Measurements from ENCODE around the gene CD2.

Gene CD2

GRCh38 chr1:116772648-116773045 lies 18.4 kb downstream of the CD2 start:
- in situ Hi-C loops (cut with MboI; ENCODE audit: low sequenced_read_pairs), result no loop called here

- in situ Hi-C loops (cut with MboI; ENCODE audit: low sequenced_read_pairs), result no loop called here
Observed at GRCh38 chr1:116775116-116775752, 21.0 kb downstream of the CD2 start.

DNA sequence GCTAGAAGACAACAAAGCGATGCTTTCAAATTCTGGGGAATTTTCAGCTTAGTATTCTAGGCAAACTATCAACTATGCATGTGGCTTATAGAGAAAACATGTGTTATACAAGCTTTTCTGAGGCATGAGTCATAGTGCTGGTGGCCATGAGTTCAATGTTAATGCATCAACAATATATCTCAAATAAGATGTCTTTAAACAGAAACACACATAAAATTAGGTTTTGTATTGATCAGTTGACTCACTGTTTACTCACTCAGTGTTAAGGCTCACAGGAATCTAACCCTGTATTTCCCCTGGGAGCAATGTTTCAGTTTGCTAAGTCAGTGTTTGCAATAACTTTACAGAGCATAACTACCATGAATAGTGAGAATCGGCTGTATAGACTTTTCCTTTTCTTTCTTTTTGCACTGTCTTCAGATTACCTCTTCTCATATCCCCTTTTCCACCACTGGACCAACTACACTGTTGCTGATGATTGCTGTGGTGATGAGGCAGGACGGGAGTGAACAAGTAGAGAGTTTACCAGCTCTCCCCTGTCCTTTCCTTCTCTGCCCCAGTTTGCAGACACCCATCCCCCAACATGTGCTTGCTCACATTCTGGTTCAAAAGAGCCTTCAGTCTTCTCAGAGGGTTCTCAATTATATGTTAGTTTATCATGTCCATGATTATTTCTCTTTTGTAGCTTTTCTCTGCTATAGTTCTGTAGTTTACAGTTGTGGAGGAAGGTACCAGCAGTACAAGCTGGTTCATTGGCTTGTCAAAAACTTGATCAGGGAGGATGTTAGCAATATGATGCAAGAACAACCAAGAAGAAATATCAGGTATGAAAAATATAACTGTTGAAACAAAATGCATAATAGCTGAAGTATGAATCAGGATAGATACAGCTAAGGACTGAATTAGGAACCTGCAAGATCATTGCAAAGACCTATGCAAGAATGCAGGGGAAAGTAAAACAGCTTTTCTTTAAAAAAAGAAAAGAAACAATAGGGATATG lies 23.9 kb downstream of the CD2 start:
- in situ Hi-C loops (cut with MboI; ENCODE audit: low sequenced_read_pairs), result no loop called here

GRCh38 chr1:116781034-116781433 lies 26.8 kb downstream of the CD2 start:
- in situ Hi-C loops (cut with MboI; ENCODE audit: low sequenced_read_pairs), result no loop called here

GRCh38 chr1:116785006-116785405 lies 30.8 kb downstream of the CD2 start:
- in situ Hi-C loops (cut with MboI; ENCODE audit: low sequenced_read_pairs), result no loop called here

- in situ Hi-C loops (cut with MboI; ENCODE audit: low sequenced_read_pairs), result no loop called here
Observed at GRCh38 chr1:116786049-116786448, 31.8 kb downstream of the CD2 start.

DNA sequence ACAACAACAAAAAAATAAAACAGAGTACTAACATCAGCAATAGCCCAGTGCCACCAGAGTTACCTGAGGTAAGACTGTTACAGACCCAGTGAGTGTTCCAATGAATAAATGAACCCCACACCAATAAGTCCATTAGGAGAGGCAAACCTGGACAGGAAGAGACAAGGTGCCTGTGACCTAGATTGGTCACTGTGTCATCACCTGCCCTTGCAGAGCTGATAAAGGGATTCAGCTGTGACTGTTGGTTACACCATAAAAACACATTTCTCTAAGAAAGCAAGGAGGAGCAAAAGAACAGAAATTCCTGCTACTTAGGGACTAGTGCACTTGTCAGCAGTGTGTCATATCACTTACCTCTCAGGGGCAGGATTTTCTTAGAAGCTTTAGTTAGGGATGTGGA lies 37.5 kb downstream of the CD2 start:
- in situ Hi-C loops (cut with MboI; ENCODE audit: low sequenced_read_pairs), result no loop called here

DNA sequence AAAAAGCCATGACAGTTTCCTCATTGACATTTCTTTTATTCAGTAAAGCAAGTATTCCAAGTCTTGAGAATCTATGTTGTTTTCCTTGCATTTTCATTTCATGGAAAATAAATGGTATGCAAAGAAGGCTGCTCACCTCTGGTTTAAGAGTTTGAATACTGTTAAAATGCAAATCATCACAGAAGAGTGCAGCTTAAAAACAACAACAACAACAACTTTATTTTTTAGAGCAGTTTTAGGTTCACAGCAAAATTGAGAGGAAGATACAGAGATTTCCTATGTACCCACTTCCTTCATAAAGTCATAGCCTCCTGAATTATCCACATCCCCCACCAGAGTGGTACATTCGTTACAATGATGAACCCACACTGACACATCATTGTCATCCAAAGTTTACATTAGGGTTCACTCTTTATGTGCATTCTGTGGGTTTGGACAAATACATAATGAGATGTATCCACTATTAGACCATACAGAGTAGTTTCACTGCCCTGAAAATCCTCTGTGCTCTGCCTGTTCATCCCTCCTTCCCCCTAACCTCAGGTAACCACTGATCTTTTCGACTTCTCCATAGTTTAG lies 39.2 kb downstream of the CD2 start:
- in situ Hi-C loops (cut with MboI; ENCODE audit: low sequenced_read_pairs), result no loop called here

GRCh38 chr1:116794371-116794770 lies 40.1 kb downstream of the CD2 start:
- in situ Hi-C loops (cut with MboI; ENCODE audit: low sequenced_read_pairs), result no loop called here

GRCh38 chr1:116794804-116795481 lies 40.7 kb downstream of the CD2 start:
- in situ Hi-C loops (cut with MboI; ENCODE audit: low sequenced_read_pairs), result no loop called here

GRCh38 chr1:116795482-116795829 lies 41.2 kb downstream of the CD2 start:
- in situ Hi-C loops (cut with MboI; ENCODE audit: low sequenced_read_pairs), result no loop called here

DNA sequence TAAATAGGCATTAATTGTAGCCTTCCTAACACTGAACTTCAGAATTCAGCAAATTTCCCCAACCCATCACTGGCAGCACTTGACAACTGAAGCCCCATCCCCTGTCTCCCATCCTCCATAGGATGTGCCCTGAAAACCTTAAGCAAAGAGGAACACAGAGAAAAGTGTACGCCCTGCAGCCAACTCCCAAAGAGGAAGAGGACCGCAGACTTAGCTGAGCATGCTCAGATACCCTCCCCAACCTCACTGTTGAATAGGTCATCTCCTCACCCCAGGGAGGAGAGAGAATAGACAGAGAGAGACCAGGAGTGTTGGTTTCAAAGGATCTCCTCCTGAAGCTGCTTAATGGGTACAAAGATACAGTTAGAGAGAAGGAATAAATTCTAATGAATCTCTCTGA lies 50.5 kb downstream of the CD2 start:
- in situ Hi-C loops (cut with MboI; ENCODE audit: low sequenced_read_pairs), result no loop called here

GRCh38 chr1:116805398-116805797 lies 51.2 kb downstream of the CD2 start:
- in situ Hi-C loops (cut with MboI; ENCODE audit: low sequenced_read_pairs), result no loop called here

DNA sequence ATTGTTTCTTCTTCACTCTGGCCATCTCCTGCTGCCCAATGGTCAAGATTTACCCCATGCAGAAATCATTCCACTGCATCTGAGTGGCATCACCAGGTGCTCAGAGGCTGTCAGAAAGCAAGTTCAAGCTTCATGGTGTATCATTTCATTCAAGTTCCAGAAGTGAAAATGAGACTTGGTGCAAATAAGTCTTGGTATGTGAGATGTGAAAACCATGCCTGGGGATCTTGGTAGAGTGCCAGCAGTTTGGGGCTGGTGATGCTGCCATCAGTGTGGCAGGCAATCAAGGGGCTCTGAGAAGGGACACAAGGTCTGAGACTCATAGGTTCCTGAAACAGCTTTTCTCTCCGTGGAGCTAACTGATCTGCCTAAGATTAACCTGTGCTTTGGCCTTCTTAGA lies 52.0 kb downstream of the CD2 start:
- in situ Hi-C loops (cut with MboI; ENCODE audit: low sequenced_read_pairs), result no loop called here

GRCh38 chr1:116806671-116807070 lies 52.4 kb downstream of the CD2 start:
- in situ Hi-C loops (cut with MboI; ENCODE audit: low sequenced_read_pairs), result no loop called here

DNA sequence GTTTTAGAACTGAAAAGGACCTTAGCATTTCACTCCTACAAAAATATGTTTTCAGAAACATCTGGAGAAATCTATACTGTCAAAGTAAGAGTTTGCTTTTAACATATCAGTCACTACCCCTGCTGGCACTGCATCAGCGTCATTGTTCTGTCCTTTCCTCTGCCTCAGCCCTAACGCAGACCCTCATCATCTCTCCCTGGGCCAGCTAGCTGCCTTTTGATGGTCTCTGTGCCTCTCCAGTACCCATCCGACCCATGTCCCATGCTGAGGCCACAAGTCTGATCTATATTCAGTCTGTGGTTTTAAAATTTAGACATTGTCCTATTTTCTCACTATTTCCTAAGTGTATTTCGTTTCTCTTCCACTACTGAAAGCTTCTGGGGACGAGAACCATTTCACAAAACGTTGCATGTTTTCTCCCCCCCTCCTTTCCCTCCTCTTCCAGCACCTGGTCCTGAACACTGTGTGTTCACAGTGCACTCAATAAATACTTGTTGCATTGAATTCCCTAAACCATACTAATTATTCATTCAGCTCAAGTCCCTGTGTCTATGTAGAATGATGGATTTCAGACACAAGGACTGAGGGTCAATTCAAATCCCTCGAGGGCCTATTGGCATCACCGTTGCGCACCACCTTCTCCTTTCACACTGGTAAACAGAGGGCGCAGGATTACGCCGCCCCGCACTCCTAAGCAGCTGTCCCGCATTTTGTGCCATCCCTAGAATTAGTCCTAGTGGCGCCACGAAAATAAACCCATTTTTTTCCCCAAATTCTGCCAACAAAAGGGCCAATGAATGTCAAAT lies 53.4 kb downstream of the CD2 start:
- in situ Hi-C loops (cut with MboI; ENCODE audit: low sequenced_read_pairs), result no loop called here

DNA sequence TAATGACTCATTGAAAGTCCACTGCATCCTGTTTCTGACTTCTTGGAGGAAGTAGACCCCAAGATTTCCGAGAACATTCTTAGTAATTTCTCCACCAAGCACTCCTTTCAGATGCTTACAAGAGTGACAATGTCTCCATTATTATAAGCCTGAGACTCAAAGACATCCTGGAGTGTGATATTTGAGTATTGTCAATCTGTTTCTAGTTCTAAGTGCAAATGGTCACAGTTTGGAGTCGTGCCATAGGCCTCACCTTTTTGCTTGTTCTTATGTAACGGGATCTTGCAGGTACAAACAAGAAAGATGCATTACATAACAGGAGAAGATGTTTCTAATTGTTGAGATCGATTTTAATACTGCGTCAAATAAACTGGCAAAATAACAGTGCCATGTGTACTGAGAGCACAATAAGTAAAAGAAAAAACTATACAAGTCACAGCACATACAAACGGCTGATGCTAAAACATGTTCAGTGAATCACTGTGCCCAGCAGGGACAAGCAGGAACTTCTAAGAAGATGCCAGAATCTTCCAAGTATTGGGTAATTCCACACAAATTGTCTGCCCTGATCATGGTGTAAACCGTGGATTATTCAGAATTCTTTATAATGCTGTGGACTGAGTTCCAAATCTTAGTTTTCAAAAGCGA lies 54.1 kb downstream of the CD2 start:
- in situ Hi-C loops (cut with MboI; ENCODE audit: low sequenced_read_pairs), result no loop called here

DNA sequence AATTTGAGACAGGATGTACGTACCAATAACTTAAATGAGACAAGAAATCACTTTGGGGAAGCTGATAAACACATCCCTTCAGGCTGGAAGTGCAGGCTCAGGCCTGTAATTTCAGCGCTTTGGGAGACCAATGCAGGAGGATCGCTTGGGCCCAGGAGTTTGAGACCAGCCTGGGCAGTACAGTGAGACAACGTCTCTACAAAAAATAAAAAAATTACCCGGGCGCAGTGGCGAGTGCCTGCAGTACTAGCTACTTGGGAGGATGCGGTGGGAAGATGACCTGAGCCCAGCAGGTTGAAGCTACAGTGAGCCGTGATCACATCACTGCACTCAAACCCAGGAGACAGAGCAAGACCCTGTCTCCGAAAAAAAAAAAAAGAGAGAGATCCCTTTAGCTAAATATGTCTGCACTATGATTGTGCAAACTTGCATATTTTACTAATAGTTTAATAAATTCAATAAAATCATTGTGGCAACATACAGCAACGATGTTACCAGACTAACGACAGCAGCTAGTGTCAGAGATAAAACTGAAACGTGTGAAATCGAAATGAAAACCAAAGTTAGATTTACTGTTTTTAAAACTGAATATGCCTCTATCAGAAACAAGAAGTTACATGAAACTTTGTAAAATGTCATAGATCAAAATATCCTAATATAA lies 54.7 kb downstream of the CD2 start:
- in situ Hi-C loops (cut with MboI; ENCODE audit: low sequenced_read_pairs), result no loop called here

GRCh38 chr1:116811321-116811720 lies 57.1 kb downstream of the CD2 start:
- in situ Hi-C loops (cut with MboI; ENCODE audit: low sequenced_read_pairs), result no loop called here
